ENCODE data around the gene FGGY. TPM values are rescaled to one million over a fixed set of nuclear protein-coding genes. Genes with fewer than 3 reads are reported as not detected.
A peak's percentile ranks its signal among the peaks of the same experiment; 100 is the strongest.

Gene FGGY
- total and polyA plus RNA-seq, 11 donors = 7.2 to 42.9 (median 32.0) TPM

GRCh38 chr1:59290193-59290949 is 6.5 kb upstream of the FGGY start:
- intact Hi-C loops (cut with DNase I) = loop anchor here (5.0 to 10.0 kb wide), 14 partner anchors 104 to 536 kb away; partner anchors contain the start of gene JUN (in 2 of the 10)
- Histone ChIP-seq H3K9me3 (no peaks in the 10 kb centered on the region), H3K27me3 (no peaks in the 10 kb centered on the region), H3K36me3 (no peaks in the 10 kb centered on the region), H3K4me1 (peaks cover 0 to 41% (median 1%) of the 10 kb centered on the region in 12 donors), H3K27ac (peak overlapping the region in 1 of 12 donors; percentile 83), H3K4me3 (no peak overlapping the region)
- TF ChIP-seq CTCF (IDR thresholded peaks at IDR 0.05) = peak in 11 of 12 donors; percentile 17 to 55 (median 27)
- TF ChIP-seq POLR2A (IDR thresholded peaks at IDR 0.05) = no peak
- peak in 2 of 5 donors; percentile 27 to 43 for DNase-seq
- ATAC-seq = peak; percentile 18 to 60 (median 58)
- WGBS, 4 donors = 74 to 78% (median 76%) methylated on average over 9 of the region's 9 CpGs

DNA sequence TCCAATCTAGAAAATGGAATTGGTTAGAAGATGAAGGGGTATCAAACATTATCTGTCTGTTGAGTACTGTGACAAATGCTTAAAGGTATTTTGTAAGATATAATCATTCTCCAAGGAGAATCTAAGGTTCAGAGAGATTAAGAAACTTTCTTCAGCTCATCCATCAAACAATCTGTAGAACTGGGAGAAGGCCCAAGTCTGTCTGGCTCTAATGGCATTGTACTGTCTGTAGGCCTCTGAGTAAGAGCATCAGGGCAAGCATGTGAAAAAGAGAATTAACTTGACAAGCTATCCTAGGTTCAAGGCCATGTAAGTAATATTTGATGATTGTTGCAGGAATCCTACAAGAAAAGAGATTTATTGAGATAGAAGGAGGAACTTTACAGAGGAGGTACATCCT is 5.3 kb upstream of the FGGY start:
- intact Hi-C loops (cut with DNase I) = loop anchor here (5.0 to 10.0 kb wide), 14 partner anchors 103 to 537 kb away; partner anchors contain the start of gene JUN (in 2 of the 10)
- TF ChIP-seq CTCF (IDR thresholded peaks at IDR 0.05) (no peak), POLR2A (IDR thresholded peaks at IDR 0.05) (no peak)
- H3K27me3 ChIP-seq = no peaks in the 10 kb centered on the region
- no peaks in the 10 kb centered on the region for H3K9me3 ChIP-seq
- H3K4me1 ChIP-seq = peaks cover 0 to 47% (median 6%) of the 10 kb centered on the region in 12 donors
- DNase-seq (no peak), ATAC-seq (no peak)
- no peaks in the 10 kb centered on the region for H3K36me3 ChIP-seq
- no peak overlapping the region for H3K4me3 ChIP-seq
- H3K27ac ChIP-seq = peak overlapping the region in 1 of 12 donors; percentile 83

DNA sequence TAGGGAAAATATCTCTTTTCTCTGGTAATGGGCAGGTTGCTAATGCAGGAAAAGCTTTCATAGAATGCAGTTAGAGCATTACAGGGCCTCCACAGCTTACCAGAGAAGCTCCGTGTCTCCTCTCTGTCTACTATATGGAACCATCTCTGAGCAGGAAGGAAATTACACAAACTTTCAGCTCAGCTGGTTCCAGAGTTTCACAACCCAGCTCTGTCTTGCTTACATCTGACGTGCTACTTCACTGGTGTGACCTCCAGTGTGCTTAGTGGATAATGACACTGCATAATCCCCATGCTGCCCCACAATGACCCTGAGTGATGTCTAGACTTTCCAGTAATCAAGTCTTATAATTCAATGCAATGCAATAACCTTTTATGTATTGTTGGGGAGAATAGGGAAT is 4.3 kb upstream of the FGGY start:
- intact Hi-C loops (cut with DNase I) = loop anchor here (5.0 to 10.0 kb wide), 14 partner anchors 102 to 538 kb away; partner anchors contain the start of gene JUN (in 2 of the 10)
- Histone ChIP-seq H3K9me3 (no peaks in the 10 kb centered on the region), H3K36me3 (no peaks in the 10 kb centered on the region), H3K27me3 (no peaks in the 10 kb centered on the region), H3K4me1 (peaks cover 0 to 52% (median 9%) of the 10 kb centered on the region in 12 donors), H3K4me3 (no peak overlapping the region), H3K27ac (peak overlapping the region in 6 of 12 donors; percentile 11 to 83 (median 40))
- peak in 4 of 5 donors; percentile 37 to 57 (median 50) for DNase-seq
- TF ChIP-seq POLR2A (IDR thresholded peaks at IDR 0.05) (no peak), CTCF (IDR thresholded peaks at IDR 0.05) (peak in 1 of 12 donors; percentile 7)
- WGBS, 4 donors = 14 to 39% (median 26%) methylated on average over 2 of the region's 2 CpGs
- peak in 3 of 4 donors; percentile 28 to 41 (median 29) for ATAC-seq

- intact Hi-C loops (cut with DNase I) = loop anchor here (5.0 to 10.0 kb wide), 14 partner anchors 102 to 538 kb away; partner anchors contain the start of gene JUN (in 2 of the 10)
- H3K9me3 ChIP-seq = no peaks in the 10 kb centered on the region
- peak overlapping the region in 5 of 12 donors; percentile 11 to 83 (median 39) for H3K27ac ChIP-seq
- TF ChIP-seq CTCF (IDR thresholded peaks at IDR 0.05) = no peak
- TF ChIP-seq POLR2A (IDR thresholded peaks at IDR 0.05) = no peak
- DNase-seq (no peak), ATAC-seq (no peak)
- no peaks in the 10 kb centered on the region for H3K36me3 ChIP-seq
- 59 to 71% (median 70%) methylated on average over 2 of the region's 2 CpGs for WGBS, 4 donors
- peaks cover 0 to 59% (median 14%) of the 10 kb centered on the region in 12 donors for H3K4me1 ChIP-seq
- H3K4me3 ChIP-seq = no peak overlapping the region
- no peaks in the 10 kb centered on the region for H3K27me3 ChIP-seq
These were observed 3.7 kb upstream of the FGGY start for GRCh38 chr1:59293206-59293605.
